Tibial nerve (tissue), 4 donors: ENCODE measurements around the gene CHKA. TPM values are rescaled to one million over a fixed set of nuclear protein-coding genes. Genes with fewer than 3 reads are reported as not detected.

ENCODE experiments used
- DNase-seq, 2 donors: peaks; one replicate each; pipeline ENCODE4 v3.0.0-alpha.2; 2019; ENCODE audit warnings: low spot score in 2 of 2
- H3K27ac ChIP-seq, 4 donors: fragments of 200-600 bp; sonication (generic) in 3 of 4; one replicate each; pipeline ENCODE4 v1.5.1; 2017 to 2019; ENCODE audit warnings: mild to moderate bottlenecking in 1 of 4
- H3K27me3 ChIP-seq, 2 donors: fragments of 200-600 bp; sonication (generic) in 1 of 2; one replicate each; pipeline versions ENCODE4 v1.5.1 to v1.6.0; 2017 to 2019
- H3K36me3 ChIP-seq, 3 donors: fragments of 200-600 bp; sonication (generic); one replicate each; pipeline ENCODE4 v1.5.1; 2018 to 2019
- H3K4me1 ChIP-seq, 4 donors: fragments of 200-600 bp; sonication (generic) in 3 of 4; one replicate each; pipeline ENCODE4 v1.5.1; 2017 to 2019
- H3K4me3 ChIP-seq, 4 donors: fragments of 200-600 bp; sonication (generic) in 3 of 4; one replicate each; pipeline ENCODE4 v1.5.1; 2017 to 2019; ENCODE audit warnings: mild to moderate bottlenecking in 1 of 4, moderate library complexity in 1 of 4
- H3K9me3 ChIP-seq, 4 donors: fragments of 200-600 bp; sonication (generic) in 3 of 4; one replicate each; pipeline ENCODE4 v1.5.1; 2017 to 2019
- EP300 ChIP-seq, 2 donors: sonication (generic); formaldehyde crosslinking; IDR thresholded peaks; one replicate each; pipeline ENCODE4 v1.6.1; 2017; ENCODE audit warnings: antibody characterized with exemption in 2 of 2, mild to moderate bottlenecking in 1 of 2
- POLR2A ChIP-seq, 2 donors: fragments of 450-650 bp; IDR thresholded peaks; one replicate each; pipeline ENCODE4 v1.6.1; 2017; ENCODE audit warnings: antibody characterized with exemption in 2 of 2, mild to moderate bottlenecking in 2 of 2, moderate library complexity in 2 of 2
- WGBS, 2 donors: methylation state at CpG; one replicate each; pipeline ENCODE4 v1.1.5; 2018; 5-methylcytosine and 5-hydroxymethylcytosine counted together
- total RNA-seq, 4 donors: library from RNA; depleted of rRNA; stranded (reverse); fragments of >200 nt; gene quantifications; one replicate each; pipeline ENCODE4 v1.1.0, GENCODE V29; 2016
- TF ChIP-seq, protein P1 (sequence below), 5 experiments: fragments of 200-600 bp in 3 of 5; fragments of 450-650 bp in 2 of 5; sonication (generic) in 3 of 5; IDR thresholded peaks; one replicate each; pipeline ENCODE4 v1.5.1; 2016 to 2019; ENCODE audit warnings: antibody characterized with exemption in 5 of 5, mild to moderate bottlenecking in 3 of 5, moderate library complexity in 2 of 5

The CHKA gene
- total RNA-seq, 4 donors from 2014 or later, result 53.7 to 83.9 (median 78.0) TPM

DNA sequence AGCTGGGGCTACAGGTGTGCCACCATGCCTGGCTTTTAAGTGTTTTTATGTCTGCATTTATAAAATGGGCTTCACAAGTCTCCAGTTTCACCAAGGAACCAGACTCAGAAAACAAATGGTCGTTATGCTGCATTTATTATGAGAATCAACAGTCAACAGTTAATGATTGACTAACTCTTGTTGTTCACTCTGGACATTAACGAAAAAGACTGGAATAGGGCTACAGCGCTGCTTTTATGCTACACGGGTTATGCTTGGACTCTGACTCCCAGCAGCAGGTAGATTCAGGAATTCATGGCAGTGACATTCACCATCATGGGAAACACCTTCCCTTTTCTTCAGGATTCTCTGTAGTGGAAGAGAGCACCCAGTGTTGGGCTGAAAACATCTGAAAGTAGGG is 44.4 kb upstream of the CHKA start:
- H3K4me1 ChIP-seq, result no peaks in the 10 kb centered on the region
- H3K27me3 ChIP-seq, result no peaks in the 10 kb centered on the region
- no peak overlapping the region for H3K4me3 ChIP-seq
- TF ChIP-seq POLR2A (IDR thresholded peaks at IDR 0.05) (no peak), EP300 (IDR thresholded peaks at IDR 0.05) (no peak)
- TF ChIP-seq, protein P1, sequence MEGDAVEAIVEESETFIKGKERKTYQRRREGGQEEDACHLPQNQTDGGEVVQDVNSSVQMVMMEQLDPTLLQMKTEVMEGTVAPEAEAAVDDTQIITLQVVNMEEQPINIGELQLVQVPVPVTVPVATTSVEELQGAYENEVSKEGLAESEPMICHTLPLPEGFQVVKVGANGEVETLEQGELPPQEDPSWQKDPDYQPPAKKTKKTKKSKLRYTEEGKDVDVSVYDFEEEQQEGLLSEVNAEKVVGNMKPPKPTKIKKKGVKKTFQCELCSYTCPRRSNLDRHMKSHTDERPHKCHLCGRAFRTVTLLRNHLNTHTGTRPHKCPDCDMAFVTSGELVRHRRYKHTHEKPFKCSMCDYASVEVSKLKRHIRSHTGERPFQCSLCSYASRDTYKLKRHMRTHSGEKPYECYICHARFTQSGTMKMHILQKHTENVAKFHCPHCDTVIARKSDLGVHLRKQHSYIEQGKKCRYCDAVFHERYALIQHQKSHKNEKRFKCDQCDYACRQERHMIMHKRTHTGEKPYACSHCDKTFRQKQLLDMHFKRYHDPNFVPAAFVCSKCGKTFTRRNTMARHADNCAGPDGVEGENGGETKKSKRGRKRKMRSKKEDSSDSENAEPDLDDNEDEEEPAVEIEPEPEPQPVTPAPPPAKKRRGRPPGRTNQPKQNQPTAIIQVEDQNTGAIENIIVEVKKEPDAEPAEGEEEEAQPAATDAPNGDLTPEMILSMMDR (IDR thresholded peaks at IDR 0.05), result no peak
- peaks cover 2 to 96% (median 31%) of the 10 kb centered on the region in 3 donors for H3K36me3 ChIP-seq
- H3K27ac ChIP-seq, result no peak overlapping the region
- 81% methylated on average over 4 of the region's 4 CpGs for WGBS, 2 donors
- no peak for DNase-seq
- H3K9me3 ChIP-seq, result no peaks in the 10 kb centered on the region

DNA sequence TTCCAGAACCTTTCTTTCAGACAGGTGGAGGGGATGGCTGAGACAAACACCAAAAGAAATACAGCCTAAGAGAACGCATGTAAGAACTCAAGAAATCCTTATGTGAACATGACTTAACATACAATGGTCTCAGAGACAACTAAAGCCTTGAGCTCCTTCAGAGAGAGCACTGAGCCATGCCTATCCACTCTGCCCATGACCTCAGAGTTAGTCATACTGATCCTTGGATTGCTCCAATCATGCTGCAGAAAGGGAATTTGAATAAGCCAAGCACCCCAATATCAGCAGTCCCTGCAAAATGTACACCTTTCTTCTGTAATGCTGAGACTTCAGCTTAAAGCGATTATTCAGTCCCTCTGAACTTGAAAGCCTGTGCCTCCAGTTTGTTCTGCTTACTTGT is 43.2 kb upstream of the CHKA start:
- Histone ChIP-seq H3K4me1 (no peaks in the 10 kb centered on the region), H3K4me3 (no peak overlapping the region), H3K36me3 (peaks cover 2 to 91% (median 21%) of the 10 kb centered on the region in 3 donors), H3K9me3 (no peaks in the 10 kb centered on the region), H3K27me3 (no peaks in the 10 kb centered on the region), H3K27ac (no peak overlapping the region)
- TF ChIP-seq POLR2A (IDR thresholded peaks at IDR 0.05) (no peak), EP300 (IDR thresholded peaks at IDR 0.05) (no peak)
- TF ChIP-seq, protein P1 (IDR thresholded peaks at IDR 0.05), result no peak
- WGBS, 2 donors, result 93 to 94% methylated on average over 2 of the region's 2 CpGs
- DNase-seq, result no peak

DNA sequence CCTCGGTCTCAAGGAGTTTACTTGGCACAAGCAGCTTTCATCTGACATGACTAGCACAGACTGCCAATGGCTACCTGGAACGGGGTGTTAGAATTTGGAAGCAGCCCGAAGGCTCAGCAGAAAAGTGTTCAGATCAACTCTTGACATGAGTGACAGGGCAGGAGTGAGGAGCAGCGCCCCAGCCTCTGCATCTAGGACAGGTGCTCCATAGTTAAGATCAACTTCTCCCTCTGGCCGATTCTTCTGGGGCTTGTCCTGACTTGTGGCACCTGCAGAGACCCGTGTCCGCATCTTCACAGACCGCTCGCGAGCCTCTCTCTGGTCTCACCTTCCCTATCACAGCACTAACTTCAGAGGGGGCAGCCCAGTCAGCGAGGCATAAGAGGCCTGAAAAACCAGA is 42.5 kb upstream of the CHKA start:
- Histone ChIP-seq H3K27me3 (no peaks in the 10 kb centered on the region), H3K4me1 (no peaks in the 10 kb centered on the region), H3K4me3 (no peak overlapping the region), H3K27ac (no peak overlapping the region), H3K36me3 (peaks cover 2 to 91% (median 14%) of the 10 kb centered on the region in 3 donors), H3K9me3 (no peaks in the 10 kb centered on the region)
- TF ChIP-seq, protein P1 (IDR thresholded peaks at IDR 0.05), result no peak
- TF ChIP-seq EP300 (IDR thresholded peaks at IDR 0.05) (no peak), POLR2A (IDR thresholded peaks at IDR 0.05) (no peak)
- WGBS, 2 donors, result 86 to 89% methylated on average over 11 of the region's 11 CpGs
- DNase-seq, result no peak

DNA sequence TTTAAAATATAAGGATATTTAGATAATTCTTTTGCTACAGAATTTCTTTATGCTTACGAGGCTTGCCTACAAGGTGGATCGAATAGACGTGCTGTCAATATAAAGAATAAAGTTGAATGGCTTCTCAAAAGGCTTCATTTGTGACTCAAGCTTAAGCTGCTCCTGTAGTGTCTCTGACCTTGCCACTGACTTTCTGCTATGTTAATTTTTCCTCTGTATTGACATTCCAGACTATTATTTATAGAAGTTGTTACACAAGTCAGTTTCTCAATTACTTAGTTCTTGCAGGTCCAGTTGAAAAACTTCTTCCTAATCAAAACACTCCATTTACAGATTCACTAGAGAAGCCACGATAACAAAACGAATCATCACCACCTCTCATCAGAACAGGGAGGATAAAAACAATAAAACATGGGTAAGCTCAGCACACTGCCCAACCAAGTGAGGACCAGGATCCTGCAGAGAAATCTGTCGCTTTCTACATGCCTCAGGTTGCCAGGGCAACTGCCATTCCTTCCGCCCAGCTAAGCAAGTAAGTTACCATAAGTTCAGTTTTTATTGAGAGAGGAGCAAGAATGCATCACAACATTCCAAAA is 39.0 kb upstream of the CHKA start:
- WGBS, 2 donors, result 79 to 86% methylated on average over 7 of the region's 7 CpGs
- no peak overlapping the region for H3K27ac ChIP-seq

DNA sequence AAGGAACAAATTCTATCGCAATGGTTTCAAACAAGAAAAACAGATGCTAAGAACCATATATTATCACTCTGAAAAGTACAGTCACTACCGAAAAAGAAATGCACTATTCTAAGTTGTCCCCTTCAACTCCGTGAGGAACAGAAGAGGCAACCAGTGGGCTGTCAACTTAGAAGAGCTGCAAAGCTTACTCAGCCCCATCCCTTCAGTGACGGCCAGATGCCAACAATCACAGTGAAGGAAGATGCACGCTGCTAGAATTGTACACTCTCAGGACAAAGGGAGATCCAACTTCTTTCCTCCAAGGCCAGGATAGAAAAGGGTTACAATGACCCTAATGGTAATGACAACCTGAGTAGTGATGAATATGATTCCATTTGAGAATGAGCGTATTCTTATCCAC is 38.5 kb upstream of the CHKA start:
- Histone ChIP-seq H3K9me3 (no peaks in the 10 kb centered on the region), H3K36me3 (peaks cover 0 to 78% (median 0%) of the 10 kb centered on the region in 3 donors), H3K27ac (no peak overlapping the region), H3K4me1 (no peaks in the 10 kb centered on the region), H3K27me3 (no peaks in the 10 kb centered on the region), H3K4me3 (no peak overlapping the region)
- WGBS, 2 donors, result 68 to 79% methylated on average over 6 of the region's 6 CpGs
- no peak for DNase-seq
- TF ChIP-seq, protein P1 (IDR thresholded peaks at IDR 0.05), result no peak
- no peak for TF ChIP-seq EP300 (IDR thresholded peaks at IDR 0.05)
- no peak for TF ChIP-seq POLR2A (IDR thresholded peaks at IDR 0.05)

More for the DNA sequence above, 39.0 kb upstream of the CHKA start:
- no peak for DNase-seq
- Histone ChIP-seq H3K27me3 (no peaks in the 10 kb centered on the region), H3K4me1 (no peaks in the 10 kb centered on the region), H3K9me3 (no peaks in the 10 kb centered on the region), H3K36me3 (peaks cover 0 to 78% (median 0%) of the 10 kb centered on the region in 3 donors), H3K4me3 (no peak overlapping the region)
- TF ChIP-seq POLR2A (IDR thresholded peaks at IDR 0.05), result no peak
- TF ChIP-seq, protein P1 (IDR thresholded peaks at IDR 0.05), result no peak
- no peak for TF ChIP-seq EP300 (IDR thresholded peaks at IDR 0.05)
